Vagina (tissue), 2 donors: ENCODE measurements around the gene C11orf58.

Experiments used
- CTCF ChIP-seq, 3 experiments: fragments of 450-650 bp in 2 of 3; fragments of 200-600 bp in 1 of 3; sonication (generic) in 1 of 3; IDR thresholded peaks; one replicate each; pipeline ENCODE4 v1.5.1; 2017 to 2019; ENCODE audit warnings: antibody characterized with exemption in 3 of 3, mild to moderate bottlenecking in 2 of 3, moderate library complexity in 2 of 3
- POLR2A ChIP-seq, 2 donors: fragments of 450-650 bp; IDR thresholded peaks; one replicate each; pipeline ENCODE4 v1.6.1; 2017; ENCODE audit warnings: antibody characterized with exemption in 2 of 2, mild to moderate bottlenecking in 2 of 2, moderate library complexity in 2 of 2

GRCh38 chr11:16793009-16793408 lies 54.6 kb downstream of the C11orf58 start:
- TF ChIP-seq POLR2A (IDR thresholded peaks at IDR 0.05) (no peak), CTCF (IDR thresholded peaks at IDR 0.05) (no peak)
